Prostate gland (tissue), 2 donors: ENCODE results near the gene RABEPK. TPM values are rescaled to one million over a fixed set of nuclear protein-coding genes. Genes with fewer than 3 reads are reported as not detected.
"Not testable (repeated sequence)": the region's sequence is repeated elsewhere in the genome, so short reads cannot be mapped to it uniquely, and the experiment has no call there.

Source experiments
- DNase-seq: peaks from one replicate; pipeline ENCODE4 v3.0.0-alpha.2; 2019; ENCODE audit warnings: low spot score
- H3K27ac ChIP-seq, 2 donors: fragments of 200-600 bp; sonication (generic); 2 replicates each; pipeline ENCODE4 v1.5.1; 2017 to 2019
- H3K27me3 ChIP-seq: fragments of 200-600 bp; sonication (generic); replicated peaks from 2 replicates; pipeline ENCODE4 v1.5.1; 2019; ENCODE audit not compliant: insufficient read depth
- H3K36me3 ChIP-seq, 2 donors: fragments of 200-600 bp; sonication (generic); 1 replicate in 1 of 2; 2 replicates in 1 of 2; pipeline versions ENCODE4 v1.5.1 to v1.8.1; 2017 to 2019
- H3K4me1 ChIP-seq: fragments of 200-600 bp; sonication (generic); replicated peaks from 2 replicates; pipeline ENCODE4 v1.5.1; 2019
- H3K4me3 ChIP-seq, 2 donors: fragments of 200-600 bp; sonication (generic); 2 replicates each; pipeline ENCODE4 v1.5.1; 2017 to 2019
- H3K9me3 ChIP-seq: fragments of 200-600 bp; sonication (generic); 2 replicates; pipeline ENCODE4 v1.5.1; 2017
- CTCF ChIP-seq, 4 experiments: fragments of 200-600 bp in 2 of 4; fragments of 450-650 bp in 2 of 4; sonication (generic) in 2 of 4; IDR thresholded peaks; 1 replicate in 3 of 4; 2 replicates in 1 of 4; pipeline ENCODE4 v1.5.1; 2016 to 2019; ENCODE audit warnings: antibody characterized with exemption in 4 of 4, mild to moderate bottlenecking in 2 of 4, moderate library complexity in 2 of 4
- POLR2A ChIP-seq: fragments of 450-650 bp; IDR thresholded peaks from one replicate; pipeline ENCODE4 v1.6.1; 2016; ENCODE audit warnings: antibody characterized with exemption, mild to moderate bottlenecking
- POLR2AphosphoS5 ChIP-seq: sonication (generic); formaldehyde crosslinking; IDR thresholded peaks from one replicate; pipeline ENCODE4 v1.6.1; 2017; ENCODE audit warnings: antibody characterized with exemption
- WGBS: methylation state at CpG from one replicate; pipeline ENCODE4 v1.1.5; 2018; 5-methylcytosine and 5-hydroxymethylcytosine counted together
- intact Hi-C: fragments of 100-400 bp; cut with DNase I; formaldehyde crosslinking; loops from one replicate; pipeline ENCODE4 v1.14.2; 2022
- total RNA-seq, 2 donors: library from RNA; depleted of rRNA; stranded (reverse); fragments of >200 nt; gene quantifications; one replicate each; pipeline ENCODE4 v1.1.0, GENCODE V29; 2016

Gene RABEPK
- total RNA-seq, 2 donors from 2014 or later = 13.3 to 14.2 TPM

- H3K27ac ChIP-seq = no peak overlapping the region
- no peak overlapping the region for H3K4me3 ChIP-seq
- H3K36me3 ChIP-seq = no peaks in the 10 kb centered on the region
- intact Hi-C loops = no loop called here
- H3K4me1 ChIP-seq = no peaks in the 10 kb centered on the region
- DNase-seq = no peak
- 94% methylated on average over 3 of the region's 3 CpGs for WGBS
- no peaks in the 10 kb centered on the region for H3K9me3 ChIP-seq
- H3K27me3 ChIP-seq = no peaks in the 10 kb centered on the region
- no peak for TF ChIP-seq CTCF (IDR thresholded peaks at IDR 0.05)
- no peak for TF ChIP-seq POLR2AphosphoS5
- no peak for TF ChIP-seq POLR2A
Measured at GRCh38 chr9:125218621-125219020, 18.3 kb downstream of the RABEPK start.

GRCh38 chr9:125224858-125225257 lies 24.5 kb downstream of the RABEPK start:
- intact Hi-C loops, H3K9me3 ChIP-seq, H3K27me3 ChIP-seq, H3K4me3 ChIP-seq, DNase-seq, H3K27ac ChIP-seq, H3K4me1 ChIP-seq, H3K36me3 ChIP-seq: not testable (repeated sequence)

GRCh38 chr9:125227761-125228160 lies 27.4 kb downstream of the RABEPK start:
- WGBS = 94% methylated on average over 6 of the region's 6 CpGs
- H3K27ac ChIP-seq = no peak overlapping the region
- H3K36me3 ChIP-seq = no peaks in the 10 kb centered on the region

GRCh38 chr9:125233678-125234077 lies 33.3 kb downstream of the RABEPK start:
- Histone ChIP-seq H3K9me3 (no peaks in the 10 kb centered on the region), H3K36me3 (peaks cover 1 to 23% of the 10 kb centered on the region in 2 donors), H3K4me1 (peaks cover 4% of the 10 kb centered on the region), H3K4me3 (no peak overlapping the region), H3K27me3 (no peaks in the 10 kb centered on the region), H3K27ac (no peak overlapping the region)
- intact Hi-C loops = no loop called here
- no peak for DNase-seq
- TF ChIP-seq CTCF (IDR thresholded peaks at IDR 0.05) (no peak), POLR2A (no peak), POLR2AphosphoS5 (no peak)
- WGBS = 38% methylated on average over 3 of the region's 3 CpGs

More at GRCh38 chr9:125227761-125228160, 27.4 kb downstream of the RABEPK start:
- TF ChIP-seq POLR2AphosphoS5 = no peak
- TF ChIP-seq CTCF (IDR thresholded peaks at IDR 0.05) = no peak
- TF ChIP-seq POLR2A = no peak
- intact Hi-C loops = no loop called here
- H3K4me3 ChIP-seq = no peak overlapping the region
- DNase-seq = no peak
- H3K4me1 ChIP-seq = no peaks in the 10 kb centered on the region
- H3K9me3 ChIP-seq = no peaks in the 10 kb centered on the region
- no peaks in the 10 kb centered on the region for H3K27me3 ChIP-seq

- H3K4me3 ChIP-seq, H3K27ac ChIP-seq, intact Hi-C loops, H3K9me3 ChIP-seq, H3K4me1 ChIP-seq, DNase-seq, H3K27me3 ChIP-seq: not testable (repeated sequence)
- peaks cover 5 to 25% of the 10 kb centered on the region in 2 donors for H3K36me3 ChIP-seq
- WGBS = 96% methylated on average over 8 of the region's 8 CpGs
Measured at GRCh38 chr9:125234099-125234498, 33.8 kb downstream of the RABEPK start.

- H3K27ac ChIP-seq = no peak overlapping the region
- no peaks in the 10 kb centered on the region for H3K27me3 ChIP-seq
- intact Hi-C loops = no loop called here
- H3K4me3 ChIP-seq = peak overlapping the region in 1 of 2 donors; percentile 19
- peaks cover 5 to 25% of the 10 kb centered on the region in 2 donors for H3K36me3 ChIP-seq
- no peak for TF ChIP-seq POLR2A
- no peak for TF ChIP-seq POLR2AphosphoS5
- H3K4me1 ChIP-seq = peaks cover 4% of the 10 kb centered on the region
- H3K9me3 ChIP-seq = no peaks in the 10 kb centered on the region
- no peak for DNase-seq
- 43% methylated on average over 5 of the region's 5 CpGs for WGBS
Measured at GRCh38 chr9:125235804-125236519, 35.6 kb downstream of the RABEPK start.

GRCh38 chr9:125236520-125237159 lies 36.3 kb downstream of the RABEPK start:
- Histone ChIP-seq H3K36me3 (peaks cover 5 to 25% of the 10 kb centered on the region in 2 donors), H3K4me3 (peak overlapping the region in 1 of 2 donors; percentile 85)
- 73% methylated on average over 5 of the region's 5 CpGs for WGBS
- H3K27me3 ChIP-seq, H3K27ac ChIP-seq, H3K4me1 ChIP-seq, intact Hi-C loops, H3K9me3 ChIP-seq, DNase-seq: not testable (repeated sequence)
